Kidney (tissue), 14 donors: ENCODE data around the gene COX8C. TPM values are rescaled to one million over a fixed set of nuclear protein-coding genes. Genes with fewer than 3 reads are reported as not detected.

ENCODE experiments used
- DNase-seq, 5 donors: peaks; one replicate each; pipeline ENCODE4 v3.0.0-alpha.2; 2013 to 2020
- FAIRE-seq: peaks from 2 replicates; lab custom pipeline; 2012; peaks lifted over from hg19 to GRCh38; lab: Jason Lieb, UNC
- H3K27ac ChIP-seq, 2 donors: one replicate each; pipeline ENCODE4 v1.7.0; 2013; ENCODE audit warnings: low read depth in 2 of 2, low read length in 2 of 2, inconsistent platforms in 1 of 2
- H3K27me3 ChIP-seq: one replicate; pipeline ENCODE4 v1.7.1; 2013; ENCODE audit warnings: low read length, inconsistent platforms; ENCODE audit not compliant: control insufficient read depth, insufficient read depth
- H3K36me3 ChIP-seq, 3 donors: one replicate each; pipeline versions ENCODE4 v1.7.0 to v1.7.1; 2013; ENCODE audit warnings: low read length in 3 of 3, control low read depth in 1 of 3, inconsistent platforms in 1 of 3; ENCODE audit not compliant: insufficient read depth in 3 of 3, control insufficient read depth in 2 of 3
- H3K4me1 ChIP-seq, 3 donors: one replicate each; pipeline versions ENCODE4 v1.7.0 to v1.7.1; 2013; ENCODE audit warnings: low read length in 3 of 3, inconsistent platforms in 1 of 3, low read depth in 1 of 3; ENCODE audit not compliant: control insufficient read depth in 2 of 3, insufficient read depth in 2 of 3
- H3K4me3 ChIP-seq, 3 donors: one replicate each; pipeline versions ENCODE4 v1.7.0 to v1.8.1; 2013; ENCODE audit warnings: low read length in 3 of 3, control low read depth in 1 of 3, inconsistent platforms in 1 of 3
- H3K9ac ChIP-seq, 3 donors: one replicate each; pipeline versions ENCODE4 v1.7.0 to v1.7.1; 2013; ENCODE audit warnings: low read length in 3 of 3, control low read depth in 1 of 3, inconsistent platforms in 1 of 3
- H3K9me3 ChIP-seq, 3 donors: one replicate each; pipeline versions ENCODE4 v1.7.0 to v1.7.1; 2013; ENCODE audit warnings: low read length in 3 of 3, control low read depth in 1 of 3, inconsistent platforms in 1 of 3; ENCODE audit not compliant: control insufficient read depth in 2 of 3, insufficient read depth in 1 of 3
- intact Hi-C: fragments of 100-400 bp; cut with DNase I; formaldehyde crosslinking; loops from one replicate; pipeline ENCODE4 v1.11.1; 2022
- polyA plus RNA-seq: library from polyadenylated mRNA; stranded (reverse); fragments of 350-450 nt; fragmentation: Illumina TruSeq; extraction: RNeasy Lipid Tissue Mini Kit (QIAGEN cat#74804); gene quantifications from one replicate; pipeline ENCODE4 v1.2.3, GENCODE V29; 2014; ENCODE audit warnings: low read depth, low replicate concordance; ENCODE audit not compliant: insufficient read depth
- total RNA-seq: library from RNA; stranded (reverse); fragmentation: NEBNext Ultra II Directional; extraction: Animal tissue kit (Norgen Biotek cat#: 25700); gene quantifications from one replicate; pipeline ENCODE4 v1.2.1, GENCODE V29; 2021
- TF ChIP-seq, protein P1 (sequence below): IDR thresholded peaks from 3 replicates; pipeline ENCODE4 v1.5.1; 2012; ENCODE audit warnings: mild to moderate bottlenecking, moderate library complexity, borderline replicate concordance; ENCODE audit not compliant: insufficient read depth; ENCODE audit errors: extremely low read depth
- donor health status: control.
- donor health status: control.
- donor health status: control.
- donor health status: control.
- donor health status: control.
- donor health status: DM: yes; HTN: yes; CAD: no.
- donor health status: Normal renal cell carcinoma (clear cell type).

Gene COX8C
- total and polyA plus RNA-seq, 2 donors from 2014 or later: not detected

GRCh38 chr14:93319958-93320357 lies 27.0 kb upstream of the COX8C start:
- TF ChIP-seq, protein P1, sequence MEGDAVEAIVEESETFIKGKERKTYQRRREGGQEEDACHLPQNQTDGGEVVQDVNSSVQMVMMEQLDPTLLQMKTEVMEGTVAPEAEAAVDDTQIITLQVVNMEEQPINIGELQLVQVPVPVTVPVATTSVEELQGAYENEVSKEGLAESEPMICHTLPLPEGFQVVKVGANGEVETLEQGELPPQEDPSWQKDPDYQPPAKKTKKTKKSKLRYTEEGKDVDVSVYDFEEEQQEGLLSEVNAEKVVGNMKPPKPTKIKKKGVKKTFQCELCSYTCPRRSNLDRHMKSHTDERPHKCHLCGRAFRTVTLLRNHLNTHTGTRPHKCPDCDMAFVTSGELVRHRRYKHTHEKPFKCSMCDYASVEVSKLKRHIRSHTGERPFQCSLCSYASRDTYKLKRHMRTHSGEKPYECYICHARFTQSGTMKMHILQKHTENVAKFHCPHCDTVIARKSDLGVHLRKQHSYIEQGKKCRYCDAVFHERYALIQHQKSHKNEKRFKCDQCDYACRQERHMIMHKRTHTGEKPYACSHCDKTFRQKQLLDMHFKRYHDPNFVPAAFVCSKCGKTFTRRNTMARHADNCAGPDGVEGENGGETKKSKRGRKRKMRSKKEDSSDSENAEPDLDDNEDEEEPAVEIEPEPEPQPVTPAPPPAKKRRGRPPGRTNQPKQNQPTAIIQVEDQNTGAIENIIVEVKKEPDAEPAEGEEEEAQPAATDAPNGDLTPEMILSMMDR: no peak
- no peak overlapping the region for H3K9ac ChIP-seq

GRCh38 chr14:93320489-93320888 lies 26.5 kb upstream of the COX8C start:
- DNase-seq (no peak), FAIRE-seq (no peak)
- TF ChIP-seq, protein P1: no peak
- H3K27me3 ChIP-seq: no peaks in the 10 kb centered on the region
- peaks cover 3 to 12% (median 7%) of the 10 kb centered on the region in 3 donors for H3K4me1 ChIP-seq
- H3K27ac ChIP-seq: no peak overlapping the region
- no peak overlapping the region for H3K9ac ChIP-seq
- intact Hi-C loops: no loop called here
- H3K4me3 ChIP-seq: no peak overlapping the region
- peaks cover 0 to 2% (median 0%) of the 10 kb centered on the region in 3 donors for H3K36me3 ChIP-seq
- no peaks in the 10 kb centered on the region for H3K9me3 ChIP-seq

More at GRCh38 chr14:93319958-93320357, 27.0 kb upstream of the COX8C start:
- Histone ChIP-seq H3K4me1 (peaks cover 3 to 12% (median 6%) of the 10 kb centered on the region in 3 donors), H3K9me3 (no peaks in the 10 kb centered on the region), H3K36me3 (peaks cover 0 to 2% (median 0%) of the 10 kb centered on the region in 3 donors), H3K4me3 (no peak overlapping the region), H3K27ac (no peak overlapping the region), H3K27me3 (no peaks in the 10 kb centered on the region)
- FAIRE-seq (no peak), DNase-seq (no peak)
- intact Hi-C loops: no loop called here

GRCh38 chr14:93322929-93323599 lies 23.9 kb upstream of the COX8C start:
- FAIRE-seq (no peak), DNase-seq (no peak)
- H3K27me3 ChIP-seq: no peaks in the 10 kb centered on the region
- peaks cover 3 to 9% (median 5%) of the 10 kb centered on the region in 3 donors for H3K4me1 ChIP-seq
- no peaks in the 10 kb centered on the region for H3K36me3 ChIP-seq
- H3K9me3 ChIP-seq: no peaks in the 10 kb centered on the region
- H3K4me3 ChIP-seq: no peak overlapping the region
- H3K27ac ChIP-seq: no peak overlapping the region
- intact Hi-C loops: no loop called here
- no peak overlapping the region for H3K9ac ChIP-seq
- TF ChIP-seq, protein P1: no peak
